Keratinocyte (primary cell): ENCODE data around the gene THBD. TPM values are rescaled to one million over a fixed set of nuclear protein-coding genes. Genes with fewer than 3 reads are reported as not detected.

ENCODE experiments used
- DNase-seq: peaks from one replicate; pipeline ENCODE4 v3.0.0-alpha.2; 2011; ENCODE audit warnings: low read depth, missing footprints, low spot score
- FAIRE-seq: peaks from 2 replicates; lab custom pipeline; 2011; peaks lifted over from hg19 to GRCh38; lab: Jason Lieb, UNC
- H2AFZ ChIP-seq: 2 replicates; pipeline ENCODE4 v1.6.0; 2012; ENCODE audit warnings: low read length, control low read depth, inconsistent platforms; ENCODE audit not compliant: control insufficient read depth
- H3K27ac ChIP-seq: 2 replicates; pipeline ENCODE4 v1.5.1; 2011; ENCODE audit warnings: low read length; ENCODE audit not compliant: control insufficient read depth, insufficient read depth
- H3K27me3 ChIP-seq: 3 replicates; pipeline ENCODE4 v1.6.0; 2011; ENCODE audit warnings: low read length; ENCODE audit not compliant: control insufficient read depth, insufficient read depth; ENCODE audit errors: extremely low read depth
- H3K36me3 ChIP-seq, 2 experiments: 2 replicates in 1 of 2; 3 replicates in 1 of 2; pipeline ENCODE4 v1.5.1; 2011; ENCODE audit warnings: low read length in 2 of 2, mild to moderate bottlenecking in 1 of 2; ENCODE audit not compliant: control insufficient read depth in 2 of 2, insufficient read depth in 2 of 2; ENCODE audit errors: extremely low read depth in 1 of 2
- H3K4me1 ChIP-seq: 3 replicates; pipeline ENCODE4 v1.5.1; 2011; ENCODE audit warnings: low read length; ENCODE audit not compliant: control insufficient read depth, insufficient read depth; ENCODE audit errors: extremely low read depth
- H3K4me2 ChIP-seq: 3 replicates; pipeline ENCODE4 v1.6.0; 2011; ENCODE audit warnings: low read depth, low read length; ENCODE audit not compliant: control insufficient read depth, insufficient read depth; ENCODE audit errors: extremely low read depth
- H3K4me3 ChIP-seq, 3 experiments: fragments of 200-600 bp in 1 of 3; sonication (generic) in 1 of 3; 2 replicates in 2 of 3; 3 replicates in 1 of 3; pipeline ENCODE4 v1.5.1; 2011 to 2016; ENCODE audit warnings: low read length in 3 of 3, mild to moderate bottlenecking in 3 of 3, control low read depth in 2 of 3, inconsistent platforms in 1 of 3, low read depth in 1 of 3, mixed read lengths in 1 of 3, mixed run types in 1 of 3, moderate library complexity in 1 of 3; ENCODE audit not compliant: control insufficient read depth in 2 of 3, insufficient read depth in 2 of 3; ENCODE audit errors: extremely low read depth in 1 of 3
- H3K79me2 ChIP-seq: 2 replicates; pipeline ENCODE4 v1.6.0; 2012; ENCODE audit warnings: low read length; ENCODE audit not compliant: control insufficient read depth, insufficient read depth
- H3K9ac ChIP-seq: 3 replicates; pipeline ENCODE4 v1.6.0; 2011; ENCODE audit warnings: low read length; ENCODE audit not compliant: control insufficient read depth, insufficient read depth; ENCODE audit errors: extremely low read depth
- H3K9me1 ChIP-seq: 3 replicates; pipeline ENCODE4 v1.6.0; 2011; ENCODE audit warnings: low read length; ENCODE audit not compliant: control insufficient read depth, insufficient read depth; ENCODE audit errors: extremely low read depth
- H3K9me3 ChIP-seq: 2 replicates; pipeline ENCODE4 v1.5.1; 2012; ENCODE audit warnings: low read depth, low read length; ENCODE audit not compliant: control insufficient read depth
- H4K20me1 ChIP-seq: 3 replicates; pipeline ENCODE4 v1.6.0; 2011; ENCODE audit warnings: low read length; ENCODE audit not compliant: control insufficient read depth, insufficient read depth; ENCODE audit errors: extremely low read depth
- EZH2 ChIP-seq: IDR thresholded peaks from one replicate; pipeline ENCODE4 v1.6.1; 2012; ENCODE audit warnings: inconsistent platforms, mild to moderate bottlenecking, low read length, moderate library complexity
- dilution Hi-C: fragments of 300-500 bp; cut with MboI; formaldehyde crosslinking; loops from one replicate; pipeline ENCODE4 v1.7.0; 2020; ENCODE audit warnings: low sequenced_read_pairs; ENCODE audit not compliant: extremely low pct_ligation_motif_present
- polyA plus RNA-seq, 5 experiments: library from polyadenylated mRNA; depleted of rRNA in 3 of 5; stranded (reverse) in 3 of 5; stranded (forward) in 1 of 5; unstranded in 1 of 5; fragments of >200 nt; gene quantifications; 1 replicate in 1 of 5; 2 replicates in 3 of 5; 3 replicates in 1 of 5; pipeline versions ENCODE4 v1.2.1 to v1.2.3, GENCODE V29; 2011 to 2012; ENCODE audit warnings: missing spikeins in 2 of 5, low read depth in 1 of 5, low replicate concordance in 1 of 5
- TF ChIP-seq, protein P1 (sequence below), 3 experiments: IDR thresholded peaks in 1 of 3; conservative IDR thresholded peaks in 1 of 3; optimal IDR thresholded peaks in 1 of 3; 2 replicates in 2 of 3; 3 replicates in 1 of 3; pipeline versions ENCODE3 to v1.5.1; 2011; ENCODE audit warnings: low read length in 3 of 3, mild to moderate bottlenecking in 3 of 3, moderate library complexity in 2 of 3, control low read depth in 1 of 3, inconsistent platforms in 1 of 3; ENCODE audit not compliant: insufficient read depth in 2 of 3; ENCODE audit errors: extremely low read depth in 1 of 3

The THBD gene
- polyA plus RNA-seq, 1 donor (not counting 4 experiments of a cell fraction or from before 2014, with no cell fraction given) = 4.7 TPM

DNA sequence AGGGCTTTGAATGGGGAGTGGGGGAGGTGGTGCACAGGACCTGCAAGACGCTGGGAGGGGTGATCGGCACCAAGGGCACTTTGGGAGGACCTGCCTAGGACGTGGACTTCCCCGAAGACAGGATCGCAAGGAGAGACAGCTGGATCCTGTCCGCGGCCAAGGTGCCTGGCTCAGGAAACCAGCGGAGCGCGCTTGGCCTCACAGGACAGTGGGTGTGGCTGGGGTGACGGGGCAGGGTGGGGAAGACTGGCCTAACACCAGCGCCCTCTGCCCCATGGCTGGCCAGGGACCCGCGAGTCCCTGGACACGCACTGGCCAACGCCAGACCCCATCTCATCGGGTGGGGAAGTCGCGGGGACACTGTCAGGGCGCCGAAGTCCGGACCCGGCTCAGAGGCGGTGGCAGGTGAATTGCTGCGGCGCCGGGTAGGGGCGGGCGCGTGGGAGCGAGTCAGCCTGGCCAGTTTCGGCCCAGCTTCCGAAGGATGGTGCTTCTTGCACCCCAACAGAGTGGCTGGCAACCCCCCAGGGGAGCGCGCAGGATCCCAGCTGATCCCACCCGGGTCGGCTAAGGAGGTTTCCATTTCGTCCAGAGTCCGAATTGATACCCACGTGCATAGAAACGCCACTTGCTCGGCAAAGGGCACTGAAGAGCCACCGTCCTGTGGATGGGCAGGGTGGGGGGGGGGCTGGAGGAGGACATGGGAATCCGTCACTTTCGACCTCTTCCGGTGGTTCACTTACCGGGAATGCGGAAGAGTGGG lies 785 bp upstream of the THBD start:
- H4K20me1 ChIP-seq = no peaks in the 10 kb centered on the region
- H3K36me3 ChIP-seq = no peaks in the 10 kb centered on the region

DNA sequence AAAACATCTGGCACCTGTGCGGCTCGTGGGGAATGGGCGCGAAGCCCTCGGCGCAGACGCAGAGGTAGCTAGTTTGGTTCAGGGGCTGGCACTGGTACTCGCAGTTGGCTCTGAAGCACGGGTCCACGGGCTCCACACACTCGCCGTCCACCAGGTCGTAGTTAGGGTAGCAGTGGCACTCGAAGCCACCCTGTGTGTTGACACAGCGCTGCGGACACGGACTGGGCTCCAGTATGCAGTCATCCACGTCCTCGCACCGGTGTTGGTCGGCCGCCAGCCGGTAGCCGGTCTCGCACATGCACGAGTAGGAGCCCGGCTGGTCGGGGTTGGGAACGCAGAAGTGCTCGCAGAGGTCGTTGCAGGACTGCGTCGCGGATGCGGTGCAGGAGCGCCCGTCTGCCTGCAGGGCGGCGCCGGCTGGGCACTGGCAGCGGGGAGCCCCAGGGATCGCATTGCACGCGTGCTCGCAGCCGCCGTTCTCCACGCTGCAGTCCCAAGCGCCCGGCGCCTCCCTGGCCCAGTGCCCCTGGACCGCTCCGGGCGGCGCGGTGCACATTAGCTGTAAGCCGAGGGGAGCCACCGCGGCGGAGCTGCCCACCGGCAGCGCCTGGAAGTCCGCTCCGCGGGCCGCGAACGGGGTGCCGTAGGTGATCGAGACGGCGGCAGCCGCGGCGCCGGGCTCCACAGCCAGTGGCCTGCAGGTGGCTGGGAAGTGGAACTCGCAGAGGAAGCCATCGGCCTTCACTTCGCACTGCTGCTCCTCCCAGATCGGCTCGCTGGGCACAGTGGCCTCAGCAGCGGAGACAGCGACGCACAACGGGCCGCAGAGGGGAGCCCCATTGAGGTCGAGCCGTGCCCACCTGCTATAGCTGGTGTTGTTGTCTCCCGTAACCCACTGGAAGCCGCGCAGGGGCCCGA lies 930 bp downstream of the THBD start:
- H3K4me1 ChIP-seq = peaks cover 19% of the 10 kb centered on the region
- no peaks in the 10 kb centered on the region for H3K9me3 ChIP-seq
- H3K27ac ChIP-seq = peak overlapping the region; percentile 64
- peak overlapping the region; percentile 73 for H3K9ac ChIP-seq
- dilution Hi-C loops = loop anchor here (25.0 kb wide), 1 partner anchor 139 kb away; no protein-coding TSS in a partner anchor
- TF ChIP-seq, protein P1, sequence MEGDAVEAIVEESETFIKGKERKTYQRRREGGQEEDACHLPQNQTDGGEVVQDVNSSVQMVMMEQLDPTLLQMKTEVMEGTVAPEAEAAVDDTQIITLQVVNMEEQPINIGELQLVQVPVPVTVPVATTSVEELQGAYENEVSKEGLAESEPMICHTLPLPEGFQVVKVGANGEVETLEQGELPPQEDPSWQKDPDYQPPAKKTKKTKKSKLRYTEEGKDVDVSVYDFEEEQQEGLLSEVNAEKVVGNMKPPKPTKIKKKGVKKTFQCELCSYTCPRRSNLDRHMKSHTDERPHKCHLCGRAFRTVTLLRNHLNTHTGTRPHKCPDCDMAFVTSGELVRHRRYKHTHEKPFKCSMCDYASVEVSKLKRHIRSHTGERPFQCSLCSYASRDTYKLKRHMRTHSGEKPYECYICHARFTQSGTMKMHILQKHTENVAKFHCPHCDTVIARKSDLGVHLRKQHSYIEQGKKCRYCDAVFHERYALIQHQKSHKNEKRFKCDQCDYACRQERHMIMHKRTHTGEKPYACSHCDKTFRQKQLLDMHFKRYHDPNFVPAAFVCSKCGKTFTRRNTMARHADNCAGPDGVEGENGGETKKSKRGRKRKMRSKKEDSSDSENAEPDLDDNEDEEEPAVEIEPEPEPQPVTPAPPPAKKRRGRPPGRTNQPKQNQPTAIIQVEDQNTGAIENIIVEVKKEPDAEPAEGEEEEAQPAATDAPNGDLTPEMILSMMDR (optimal IDR thresholded peaks at IDR 0.05 in 1 of 3, IDR thresholded peaks at IDR 0.05 in 1 of 3, conservative IDR thresholded peaks at IDR 0.05 in 1 of 3; ENCODE audit: extremely low read depth in 1 of 3, insufficient read depth in 2 of 3, low read length in 3 of 3) = peak; percentile 43 to 79 (median 76)
- no peak for TF ChIP-seq EZH2
- H2AFZ ChIP-seq = peak overlapping the region; percentile 89
- H3K36me3 ChIP-seq = no peaks in the 10 kb centered on the region
- no peaks in the 10 kb centered on the region for H3K79me2 ChIP-seq
- peak overlapping the region; percentile 46 to 72 (median 66) for H3K4me3 ChIP-seq
- FAIRE-seq = no peak
- H3K4me2 ChIP-seq = peak overlapping the region; percentile 93
- H3K9me1 ChIP-seq = no peaks in the 10 kb centered on the region
- no peaks in the 10 kb centered on the region for H4K20me1 ChIP-seq
- no peak for DNase-seq
- H3K27me3 ChIP-seq = no peaks in the 10 kb centered on the region

More for the DNA sequence above, 785 bp upstream of the THBD start:
- peak overlapping the region; percentile 89 for H2AFZ ChIP-seq
- peak overlapping the region; percentile 64 for H3K27ac ChIP-seq
- DNase-seq (no peak), FAIRE-seq (no peak)
- H3K9me3 ChIP-seq = no peaks in the 10 kb centered on the region
- H3K9ac ChIP-seq = peak overlapping the region; percentile 73
- H3K9me1 ChIP-seq = no peaks in the 10 kb centered on the region
- peak overlapping the region; percentile 46 to 72 (median 66) for H3K4me3 ChIP-seq
- no peaks in the 10 kb centered on the region for H3K27me3 ChIP-seq
- H3K4me1 ChIP-seq = peaks cover 19% of the 10 kb centered on the region
- dilution Hi-C loops = no loop called here
- H3K79me2 ChIP-seq = no peaks in the 10 kb centered on the region
- TF ChIP-seq EZH2 = no peak
- TF ChIP-seq, protein P1 (optimal IDR thresholded peaks at IDR 0.05 in 1 of 3, IDR thresholded peaks at IDR 0.05 in 1 of 3, conservative IDR thresholded peaks at IDR 0.05 in 1 of 3; ENCODE audit: extremely low read depth in 1 of 3, insufficient read depth in 2 of 3, low read length in 3 of 3) = peak in 1 of 3 experiments; percentile 16
- peak overlapping the region; percentile 93 for H3K4me2 ChIP-seq
